Islet of Langerhans (tissue), 1 donor: ENCODE data around the gene CLEC9A.

ENCODE experiments used
- FAIRE-seq: peaks from one replicate; lab custom pipeline; 2011; peaks lifted over from hg19 to GRCh38; lab: Jason Lieb, UNC

Gene CLEC9A

DNA sequence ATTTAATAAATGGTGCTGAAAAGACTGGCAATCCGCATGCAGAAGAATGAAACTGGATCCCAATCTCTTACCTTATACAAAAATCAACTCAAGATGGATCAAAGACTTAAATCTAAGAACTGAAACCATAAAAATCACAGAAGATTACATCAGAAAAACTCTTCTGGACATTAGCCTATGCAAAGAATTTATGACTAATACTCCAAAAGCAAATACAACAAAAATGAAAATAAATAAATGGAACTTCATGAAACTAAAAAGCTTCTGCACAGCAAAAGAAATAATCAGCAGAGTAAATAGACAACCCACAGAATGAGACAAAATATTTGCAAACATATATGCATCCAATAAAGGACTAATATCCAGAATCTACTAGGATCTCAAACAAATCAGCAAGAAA, 82.6 kb downstream of the CLEC9A start:
- FAIRE-seq = no peak

DNA sequence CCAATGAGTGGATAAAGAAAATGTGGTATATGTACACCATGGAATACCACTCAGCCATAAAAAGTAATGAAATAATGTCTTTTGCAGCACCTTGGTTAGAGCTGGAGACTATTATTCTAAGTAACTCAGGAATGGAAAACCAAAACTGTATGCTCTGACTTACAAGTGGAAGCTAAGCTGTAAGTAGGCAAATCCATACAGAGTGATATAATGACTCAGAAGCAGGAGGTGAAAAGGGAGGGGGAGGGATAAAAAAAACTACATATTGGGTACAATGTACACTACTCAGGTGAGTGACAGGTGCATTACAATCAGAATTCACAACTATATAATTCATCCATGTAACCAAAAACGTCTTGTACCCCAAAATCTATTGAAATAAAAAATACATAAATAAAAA, 83.4 kb downstream of the CLEC9A start:
- no peak for FAIRE-seq

DNA sequence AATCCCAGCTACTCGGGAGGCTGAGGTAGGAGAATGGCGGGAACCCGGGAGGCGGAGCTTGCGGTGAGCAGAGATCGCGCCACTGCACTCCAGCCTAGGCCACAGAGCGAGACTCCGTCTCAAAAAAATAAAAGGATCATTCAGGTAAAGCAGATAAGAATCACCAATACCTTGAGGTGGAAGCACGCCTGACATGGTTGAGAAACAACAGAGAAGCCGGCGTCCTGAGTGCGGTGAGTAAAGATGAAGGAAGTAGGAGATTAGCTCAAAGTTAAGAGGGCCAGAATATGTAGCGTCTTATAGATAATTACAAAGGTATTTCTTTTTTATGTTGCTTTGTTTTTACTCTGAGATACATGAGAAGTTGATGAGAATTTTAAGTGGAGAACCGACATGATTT, 84.8 kb downstream of the CLEC9A start:
- FAIRE-seq = no peak
